ENCODE data around the gene CHMP4B.

Gene CHMP4B

GRCh38 chr20:33822423-33822822, 11.3 kb downstream of the CHMP4B start:
- DNase-seq = no peak

- no peak for DNase-seq
Measured at GRCh38 chr20:33822991-33823390, 11.8 kb downstream of the CHMP4B start.

GRCh38 chr20:33824852-33825251, 13.7 kb downstream of the CHMP4B start:
- no peak for DNase-seq

- no peak for DNase-seq
Measured at GRCh38 chr20:33825340-33826269, 14.5 kb downstream of the CHMP4B start.

- no peak for DNase-seq
Measured at GRCh38 chr20:33826270-33826897, 15.2 kb downstream of the CHMP4B start.

- no peak for DNase-seq
Measured at GRCh38 chr20:33827109-33827508, 16.0 kb downstream of the CHMP4B start.

- no peak for DNase-seq
Measured at GRCh38 chr20:33827634-33828325, 16.6 kb downstream of the CHMP4B start.

- DNase-seq = no peak
Measured at GRCh38 chr20:33828326-33828844, 17.2 kb downstream of the CHMP4B start.

- DNase-seq = no peak
Measured at GRCh38 chr20:33828967-33829560, 17.9 kb downstream of the CHMP4B start.

GRCh38 chr20:33829636-33830035, 18.5 kb downstream of the CHMP4B start:
- DNase-seq = no peak

GRCh38 chr20:33830371-33830770, 19.2 kb downstream of the CHMP4B start:
- DNase-seq = no peak

- DNase-seq = no peak
Measured at GRCh38 chr20:33832103-33832804, 21.1 kb downstream of the CHMP4B start.

- no peak for DNase-seq
Measured at GRCh38 chr20:33833333-33833732, 22.2 kb downstream of the CHMP4B start.

- DNase-seq = no peak
Measured at GRCh38 chr20:33835615-33836172, 24.5 kb downstream of the CHMP4B start.

GRCh38 chr20:33836277-33836676, 25.1 kb downstream of the CHMP4B start:
- DNase-seq = no peak

GRCh38 chr20:33837096-33837830, 26.1 kb downstream of the CHMP4B start:
- no peak for DNase-seq

- DNase-seq = no peak
Measured at GRCh38 chr20:33838035-33838864, 27.1 kb downstream of the CHMP4B start.

GRCh38 chr20:33839591-33839990, 28.4 kb downstream of the CHMP4B start:
- no peak for DNase-seq

GRCh38 chr20:33840160-33840559, 29.0 kb downstream of the CHMP4B start:
- DNase-seq = no peak

- DNase-seq = no peak
Measured at GRCh38 chr20:33840759-33841435, 29.7 kb downstream of the CHMP4B start.
